Measurements from ENCODE around the gene SRSF4. TPM values are rescaled to one million over a fixed set of nuclear protein-coding genes. Genes with fewer than 3 reads are reported as not detected.

Gene SRSF4
- total and polyA plus RNA-seq, 9 of the 15 experiments (the other 6 are each of a cell fraction or from before 2014, with no cell fraction given): 15.9 to 132 (median 82.0) TPM

GRCh38 chr1:29156543-29157268 is 25.0 kb downstream of the SRSF4 start (continued):
- TF ChIP-seq GTF2E2 (tag; IDR thresholded peaks at IDR 0.05) (0 out of 2 replicates have a peak, but pooled peaks have one; percentile 5), ESRRA (IDR thresholded peaks at IDR 0.05; ENCODE audit: borderline replicate concordance, low read depth) (peak; percentile 83; the same call in 1 of the 2 replicates), RERE (CRISPR knock-in tag; IDR thresholded peaks at IDR 0.05; ENCODE audit: borderline replicate concordance) (no peak), TCF3 (CRISPR knock-in tag; IDR thresholded peaks at IDR 0.05) (peak; percentile 96), ELK3 (CRISPR knock-in tag; IDR thresholded peaks at IDR 0.05) (no peak), KLF16 (IDR thresholded peaks at IDR 0.05) (peak; percentile 88), ERF (CRISPR knock-in tag; IDR thresholded peaks at IDR 0.05) (peak; percentile 83; the same call in 1 of the 2 replicates), POLR3G (IDR thresholded peaks at IDR 0.05; ENCODE audit: extremely low read depth, insufficient read length, insufficient replicate concordance) (no peak), ETV6 (IDR thresholded peaks at IDR 0.05; ENCODE audit: borderline replicate concordance in 1 of 2, low read depth in 2 of 2, low read length in 1 of 2) (peak in 1 of 2 experiments; percentile 40; a peak in 1 of 4 replicates), ETV6 (CRISPR knock-in tag; IDR thresholded peaks at IDR 0.05; ENCODE audit: borderline replicate concordance) (no peak), NFIC (IDR thresholded peaks at IDR 0.05) (peak; percentile 98), TRIM25 (IDR thresholded peaks at IDR 0.05; ENCODE audit: borderline replicate concordance) (peak; percentile 100), NCOR1 (IDR thresholded peaks at IDR 0.05) (peak; percentile 98), VEZF1 (CRISPR knock-in tag; IDR thresholded peaks at IDR 0.05) (peak; percentile 62)
- TF ChIP-seq, protein P1, sequence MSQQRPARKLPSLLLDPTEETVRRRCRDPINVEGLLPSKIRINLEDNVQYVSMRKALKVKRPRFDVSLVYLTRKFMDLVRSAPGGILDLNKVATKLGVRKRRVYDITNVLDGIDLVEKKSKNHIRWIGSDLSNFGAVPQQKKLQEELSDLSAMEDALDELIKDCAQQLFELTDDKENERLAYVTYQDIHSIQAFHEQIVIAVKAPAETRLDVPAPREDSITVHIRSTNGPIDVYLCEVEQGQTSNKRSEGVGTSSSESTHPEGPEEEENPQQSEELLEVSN (IDR thresholded peaks at IDR 0.05; ENCODE audit: borderline replicate concordance in 1 of 2, extremely low read depth in 1 of 2, insufficient read depth in 1 of 2, insufficient read length in 1 of 2, low read depth in 1 of 2, low read length in 1 of 2, poor library complexity in 1 of 2, severe bottlenecking in 1 of 2): peak; percentile 26 to 46

All from K562 (cell line).